Endothelial cell (in vitro differentiated cells): ENCODE data around the gene BTG2. TPM values are rescaled to one million over a fixed set of nuclear protein-coding genes. Genes with fewer than 3 reads are reported as not detected.
A peak's percentile ranks its signal among the peaks of the same experiment; 100 is the strongest.

ENCODE experiments used
- DNase-seq: peaks from one replicate; pipeline ENCODE4 v3.0.0; 2021; ENCODE audit warnings: low spot score
- H3K27ac Mint-ChIP-seq: one replicate; pipeline ENCODE4 v1.8.0; 2021; ENCODE audit warnings: mixed read lengths, inconsistent platforms; ENCODE audit not compliant: unreplicated experiment
- H3K27me3 Mint-ChIP-seq: one replicate; pipeline ENCODE4 v1.8.0; 2021; ENCODE audit warnings: mild to moderate bottlenecking, moderate library complexity, mixed read lengths, inconsistent platforms; ENCODE audit not compliant: unreplicated experiment
- H3K36me3 Mint-ChIP-seq: one replicate; pipeline ENCODE4 v1.8.0; 2021; ENCODE audit warnings: mild to moderate bottlenecking, low read depth, mixed read lengths, inconsistent platforms; ENCODE audit not compliant: unreplicated experiment
- H3K4me1 Mint-ChIP-seq: one replicate; pipeline ENCODE4 v1.8.0; 2021; ENCODE audit warnings: mild to moderate bottlenecking, mixed read lengths, inconsistent platforms; ENCODE audit not compliant: unreplicated experiment
- H3K4me3 Mint-ChIP-seq: one replicate; pipeline ENCODE4 v1.8.0; 2021; ENCODE audit warnings: mild to moderate bottlenecking, mixed read lengths, inconsistent platforms; ENCODE audit not compliant: unreplicated experiment
- H3K9me3 Mint-ChIP-seq: one replicate; pipeline ENCODE4 v1.8.0; 2021; ENCODE audit warnings: mixed read lengths, inconsistent platforms; ENCODE audit not compliant: unreplicated experiment
- total RNA-seq: library from RNA; stranded (reverse); fragmentation: NEBNext Ultra II Directional; extraction: Animal tissue kit (Norgen Biotek cat#: 25700); gene quantifications from one replicate; pipeline ENCODE4 v1.2.1, GENCODE V29; 2021; ENCODE audit not compliant: unreplicated experiment
- TF ChIP-seq, protein P1 (sequence below): fragments of 200-600 bp; sonication (generic); IDR thresholded peaks from one replicate; pipeline ENCODE4 v1.5.0; 2021; ENCODE audit warnings: antibody characterized with exemption; ENCODE audit not compliant: unreplicated experiment

The BTG2 gene
- total RNA-seq, 1 donor from 2014 or later: 80.0 TPM

DNA sequence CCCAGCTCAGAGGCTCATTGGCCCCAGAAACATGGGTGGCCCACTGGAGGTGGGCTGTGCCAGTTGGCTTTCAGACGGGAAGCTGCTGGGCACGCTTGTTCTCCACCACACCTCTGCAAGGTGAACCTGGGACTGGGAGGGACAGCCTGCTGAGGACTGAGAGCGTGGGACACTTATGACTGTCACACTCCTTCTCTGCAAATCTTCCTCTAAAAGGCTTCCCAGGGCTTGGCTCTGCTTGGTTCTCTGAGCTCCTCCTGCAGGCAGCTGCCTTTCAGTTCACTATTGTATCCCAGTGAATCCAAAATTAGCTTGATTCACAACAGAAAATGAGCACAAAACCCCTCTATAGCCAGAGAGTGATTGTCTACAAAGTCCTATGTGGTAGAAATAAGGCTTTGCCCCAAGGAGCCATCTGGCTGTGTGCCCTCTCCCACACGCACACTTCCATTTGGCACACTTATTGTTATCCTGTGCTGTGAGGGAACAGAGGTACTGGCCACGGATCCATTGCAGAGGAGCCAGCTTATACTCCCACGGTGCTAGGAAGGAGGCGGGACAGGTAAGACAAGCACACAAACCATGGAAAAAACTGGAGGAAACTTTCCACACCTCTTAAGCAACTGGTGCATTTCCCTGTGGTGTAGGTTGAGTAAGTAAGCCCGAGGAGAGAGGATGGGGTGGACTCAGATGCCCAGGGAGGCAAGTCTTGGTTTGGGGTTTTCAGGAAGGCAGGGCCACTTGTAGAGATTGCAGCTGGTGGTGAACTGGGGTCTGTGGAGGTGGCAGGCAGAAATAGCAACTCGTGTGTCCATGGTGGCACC lies 18.9 kb upstream of the BTG2 start:
- peaks cover 23% of the 10 kb centered on the region for H3K27me3 Mint-ChIP-seq
- no peaks in the 10 kb centered on the region for H3K36me3 Mint-ChIP-seq
- H3K27ac Mint-ChIP-seq: peak overlapping the region; percentile 96

DNA sequence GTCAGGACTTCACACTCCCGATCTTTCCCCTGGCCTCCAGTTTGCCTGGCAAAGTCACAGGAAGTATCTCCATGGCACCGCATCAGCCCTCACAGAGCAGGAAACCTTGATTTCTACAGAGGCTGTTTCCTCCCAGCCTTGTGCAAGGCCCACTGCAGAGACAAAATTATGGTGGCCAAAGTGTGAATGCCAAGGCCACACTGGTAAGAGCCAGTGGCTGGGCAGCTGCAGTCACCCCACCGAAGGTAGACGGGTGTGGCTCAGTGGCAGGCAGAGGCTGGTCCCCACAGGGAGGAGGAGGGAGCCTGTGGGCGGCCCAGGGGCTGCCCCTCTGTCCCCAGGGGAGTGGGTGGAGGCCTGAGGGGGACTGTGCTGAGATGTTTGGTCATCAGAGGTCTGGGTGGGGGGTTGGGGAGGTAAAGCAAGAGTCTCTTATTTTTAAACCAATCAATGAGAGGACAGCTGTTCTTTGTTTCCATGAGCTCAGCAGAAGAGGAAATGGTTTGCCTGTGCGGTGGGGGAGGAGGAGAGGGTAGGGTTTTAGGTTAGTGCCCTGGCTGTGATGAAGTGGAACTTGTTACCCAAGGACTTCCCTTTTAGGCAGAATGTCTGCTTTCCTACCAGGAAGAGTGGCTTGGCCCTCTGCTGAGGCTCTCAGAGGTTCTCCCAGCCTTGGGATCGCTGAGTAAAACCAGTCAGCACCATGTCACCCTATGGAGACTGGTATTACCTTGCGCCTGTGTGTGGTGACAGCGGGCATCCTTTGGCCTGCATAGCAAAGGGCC lies 18.0 kb upstream of the BTG2 start:
- DNase-seq: peak; percentile 46
- Mint-ChIP-seq H3K4me1 (peaks cover 65% of the 10 kb centered on the region), H3K9me3 (no peaks in the 10 kb centered on the region), H3K27ac (peak overlapping the region; percentile 96), H3K4me3 (peak overlapping the region; percentile 52), H3K36me3 (no peaks in the 10 kb centered on the region), H3K27me3 (peaks cover 25% of the 10 kb centered on the region)
- TF ChIP-seq, protein P1, sequence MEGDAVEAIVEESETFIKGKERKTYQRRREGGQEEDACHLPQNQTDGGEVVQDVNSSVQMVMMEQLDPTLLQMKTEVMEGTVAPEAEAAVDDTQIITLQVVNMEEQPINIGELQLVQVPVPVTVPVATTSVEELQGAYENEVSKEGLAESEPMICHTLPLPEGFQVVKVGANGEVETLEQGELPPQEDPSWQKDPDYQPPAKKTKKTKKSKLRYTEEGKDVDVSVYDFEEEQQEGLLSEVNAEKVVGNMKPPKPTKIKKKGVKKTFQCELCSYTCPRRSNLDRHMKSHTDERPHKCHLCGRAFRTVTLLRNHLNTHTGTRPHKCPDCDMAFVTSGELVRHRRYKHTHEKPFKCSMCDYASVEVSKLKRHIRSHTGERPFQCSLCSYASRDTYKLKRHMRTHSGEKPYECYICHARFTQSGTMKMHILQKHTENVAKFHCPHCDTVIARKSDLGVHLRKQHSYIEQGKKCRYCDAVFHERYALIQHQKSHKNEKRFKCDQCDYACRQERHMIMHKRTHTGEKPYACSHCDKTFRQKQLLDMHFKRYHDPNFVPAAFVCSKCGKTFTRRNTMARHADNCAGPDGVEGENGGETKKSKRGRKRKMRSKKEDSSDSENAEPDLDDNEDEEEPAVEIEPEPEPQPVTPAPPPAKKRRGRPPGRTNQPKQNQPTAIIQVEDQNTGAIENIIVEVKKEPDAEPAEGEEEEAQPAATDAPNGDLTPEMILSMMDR: no peak

More for the DNA sequence above, 18.9 kb upstream of the BTG2 start:
- Mint-ChIP-seq H3K4me1 (peaks cover 59% of the 10 kb centered on the region), H3K4me3 (peak overlapping the region; percentile 52), H3K9me3 (no peaks in the 10 kb centered on the region)
- TF ChIP-seq, protein P1: no peak
- DNase-seq: no peak

DNA sequence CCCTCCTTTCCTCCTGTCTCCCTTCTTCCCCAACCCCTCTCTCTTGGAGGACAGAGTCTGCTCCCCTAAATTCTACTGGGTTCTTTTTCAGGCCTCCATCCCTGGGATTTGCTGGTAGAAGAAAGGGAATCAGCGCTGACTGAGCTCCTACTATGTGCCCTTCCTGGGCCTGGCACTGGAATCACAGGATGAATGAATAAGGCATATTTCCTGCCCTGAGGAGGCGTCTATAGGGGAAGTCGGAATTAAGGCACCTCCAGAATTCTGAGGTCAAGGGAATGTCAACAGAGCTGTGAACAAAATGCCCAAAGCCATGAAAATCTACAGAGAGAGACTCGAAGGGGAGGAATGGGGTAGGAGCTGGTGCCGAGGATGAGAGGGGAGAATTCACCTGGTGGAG lies 17.4 kb upstream of the BTG2 start:
- Mint-ChIP-seq H3K9me3 (no peaks in the 10 kb centered on the region), H3K4me3 (peak overlapping the region; percentile 69), H3K36me3 (no peaks in the 10 kb centered on the region), H3K27me3 (peaks cover 25% of the 10 kb centered on the region), H3K27ac (peak overlapping the region; percentile 96), H3K4me1 (peaks cover 65% of the 10 kb centered on the region)
- TF ChIP-seq, protein P1: no peak
- DNase-seq: no peak

DNA sequence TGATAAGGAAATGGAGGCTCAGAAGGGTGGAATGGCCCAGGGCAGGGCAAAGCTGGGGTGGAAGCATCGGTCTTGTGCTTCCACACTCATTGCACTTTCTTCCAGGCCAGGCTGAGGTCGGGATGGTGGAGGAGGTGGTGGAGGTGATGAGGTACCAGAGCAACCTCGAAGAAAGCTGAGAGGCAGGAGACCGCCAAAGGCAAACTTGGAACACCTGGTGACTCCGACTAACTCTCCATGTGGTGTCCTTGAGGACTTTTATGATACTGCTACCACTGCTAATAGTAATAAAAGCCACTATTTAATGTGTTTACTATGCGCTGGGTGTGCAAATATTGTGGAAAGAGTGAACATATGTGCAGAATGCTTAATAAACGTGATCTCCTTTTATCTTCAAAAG lies 16.9 kb upstream of the BTG2 start:
- Mint-ChIP-seq H3K27me3 (peaks cover 25% of the 10 kb centered on the region), H3K4me1 (peaks cover 63% of the 10 kb centered on the region), H3K4me3 (peak overlapping the region; percentile 69), H3K9me3 (no peaks in the 10 kb centered on the region), H3K27ac (peak overlapping the region; percentile 96), H3K36me3 (no peaks in the 10 kb centered on the region)
- no peak for DNase-seq
- TF ChIP-seq, protein P1: no peak
